HG03139 (cell line): ENCODE measurements around the gene ENDOU.
"Not testable (repeated sequence)": the region's sequence is repeated elsewhere in the genome, so short reads cannot be mapped to it uniquely, and the experiment has no call there.

Source experiments
- ATAC-seq: cut with Tn5 transposase; IDR thresholded peaks from one replicate; pipeline ENCODE4 v1.9.1; 2021; ENCODE audit not compliant: unreplicated experiment

Gene ENDOU

DNA sequence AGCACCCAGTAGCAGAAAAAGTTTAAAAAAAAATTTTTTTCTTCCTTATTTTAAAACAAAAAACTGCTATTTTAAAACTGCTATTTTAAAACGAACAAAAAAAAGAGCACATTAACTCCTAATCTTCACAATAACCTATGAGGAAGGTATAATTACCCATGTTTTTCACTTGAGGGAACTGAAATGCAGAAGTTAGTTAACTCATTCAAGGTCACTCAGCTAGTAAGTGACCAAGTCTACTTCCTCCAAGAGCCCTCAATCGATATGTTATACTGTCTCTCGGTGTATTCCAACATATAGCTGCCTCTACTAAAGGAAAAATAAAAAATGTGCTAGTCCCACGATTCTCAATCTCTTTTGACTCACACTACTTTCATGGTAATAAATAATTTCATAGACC lies 27.2 kb downstream of the ENDOU start:
- ATAC-seq, result no peak

DNA sequence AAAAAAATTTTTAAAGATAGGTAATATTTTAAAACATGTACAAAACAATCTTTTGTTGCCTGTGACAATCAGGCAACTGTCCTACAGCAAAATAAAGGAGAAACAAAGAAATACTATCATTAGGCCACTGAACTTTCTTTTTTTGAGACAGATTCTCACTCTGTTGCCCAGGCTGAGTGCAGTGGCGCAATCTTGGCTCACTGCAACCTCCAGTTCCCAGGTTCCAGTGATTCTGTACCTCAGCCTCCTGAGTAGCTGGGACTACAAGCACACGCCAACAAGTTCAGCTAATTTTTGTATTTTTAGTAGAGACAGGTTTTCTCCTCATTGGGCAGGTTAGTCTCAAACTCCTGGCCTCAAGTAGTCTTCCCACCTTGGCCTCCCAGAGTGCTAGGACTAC lies 36.1 kb downstream of the ENDOU start:
- no peak for ATAC-seq

DNA sequence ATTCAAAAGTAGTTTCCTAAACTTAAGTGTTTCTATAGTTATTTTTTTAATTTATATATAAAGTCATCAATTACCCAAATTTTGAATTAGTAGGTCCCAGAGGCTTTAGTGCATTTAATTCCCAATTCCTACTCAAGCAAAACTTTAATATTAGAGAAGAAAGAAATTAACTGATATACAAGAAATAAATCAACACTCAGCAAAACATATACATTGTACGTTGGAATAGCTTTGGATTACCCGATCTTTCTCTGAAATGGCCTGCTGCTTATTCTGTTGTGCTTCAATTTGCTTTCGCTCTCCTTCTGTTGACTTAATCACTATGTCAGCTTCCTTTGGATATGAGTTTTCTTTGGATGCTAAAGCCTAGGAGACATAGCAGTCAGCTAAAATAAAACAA lies 37.7 kb downstream of the ENDOU start:
- ATAC-seq, result no peak

- no peak for ATAC-seq
Measured at GRCh38 chr12:47686645-47687240, 38.5 kb downstream of the ENDOU start.

DNA sequence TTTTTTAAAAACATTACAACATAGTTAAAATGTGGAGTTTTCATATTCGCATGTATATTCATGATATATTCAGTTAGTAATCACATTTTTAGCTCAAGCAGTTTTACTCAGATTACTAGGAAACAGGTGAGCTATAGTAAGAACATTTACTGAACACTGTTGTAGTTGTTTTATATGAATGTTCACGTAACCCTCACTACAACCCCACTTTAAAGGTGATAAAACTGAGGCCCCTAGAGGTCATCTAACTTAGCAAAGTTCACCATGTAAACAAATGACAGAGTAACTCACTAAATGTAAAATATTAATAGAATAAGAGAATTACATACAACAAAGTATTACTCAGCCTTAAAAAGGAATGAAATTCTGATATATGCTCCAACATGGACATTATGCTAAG lies 45.5 kb downstream of the ENDOU start:
- no peak for ATAC-seq

DNA sequence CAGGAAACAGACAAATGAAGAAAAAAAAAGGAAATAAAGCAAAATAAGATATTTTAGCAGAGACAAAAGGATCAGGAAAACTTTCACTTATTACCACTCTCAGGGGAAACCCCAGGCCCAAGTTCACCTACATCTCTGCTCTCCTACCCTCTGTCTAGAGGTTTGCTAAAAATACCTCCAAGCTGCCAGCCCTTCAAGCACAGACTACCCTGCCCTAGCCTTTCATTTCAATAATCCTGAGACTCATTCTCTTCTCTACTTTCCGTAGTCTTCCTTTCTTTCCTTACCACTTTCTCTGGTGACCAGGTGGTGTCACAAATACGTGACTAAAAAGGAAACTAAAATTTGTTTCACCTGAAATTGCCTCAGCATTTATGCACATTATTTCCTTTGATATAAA lies 53.2 kb downstream of the ENDOU start:
- ATAC-seq, result no peak

GRCh38 chr12:47667935-47668334 lies 57.4 kb downstream of the ENDOU start:
- ATAC-seq, result not testable (repeated sequence)
